ENCODE data around the gene ZC3H14.

ZC3H14 gene

GRCh38 chr14:88628462-88628861 lies 65.6 kb downstream of the ZC3H14 start:
- Mint-ChIP-seq H3K4me3 (no peak overlapping the region), H3K9me3 (no peaks in the 10 kb centered on the region), H3K27ac (no peak overlapping the region), H3K27me3 (no peaks in the 10 kb centered on the region), H3K36me3 (ENCODE audit: insufficient read depth) (no peaks in the 10 kb centered on the region), H3K4me1 (ENCODE audit: low read depth in 2 of 2) (no peaks in the 10 kb centered on the region)
- DNase-seq, result no peak
- ATAC-seq (replicated peaks), result no peak

- no peak overlapping the region for H3K4me3 Mint-ChIP-seq
- ATAC-seq (replicated peaks) (no peak), DNase-seq (no peak)
- H3K27ac Mint-ChIP-seq, result no peak overlapping the region
- H3K36me3 Mint-ChIP-seq (ENCODE audit: insufficient read depth), result no peaks in the 10 kb centered on the region
- H3K9me3 Mint-ChIP-seq, result no peaks in the 10 kb centered on the region
- H3K27me3 Mint-ChIP-seq, result no peaks in the 10 kb centered on the region
- no peaks in the 10 kb centered on the region for H3K4me1 Mint-ChIP-seq (ENCODE audit: low read depth in 2 of 2)
Measured at GRCh38 chr14:88630565-88630964, 67.7 kb downstream of the ZC3H14 start.

- no peak overlapping the region for H3K27ac Mint-ChIP-seq
- H3K4me1 Mint-ChIP-seq (ENCODE audit: low read depth in 2 of 2), result no peaks in the 10 kb centered on the region
- H3K27me3 Mint-ChIP-seq, result no peaks in the 10 kb centered on the region
- no peaks in the 10 kb centered on the region for H3K36me3 Mint-ChIP-seq (ENCODE audit: insufficient read depth)
- no peaks in the 10 kb centered on the region for H3K9me3 Mint-ChIP-seq
- ATAC-seq (replicated peaks) (no peak), DNase-seq (no peak)
- H3K4me3 Mint-ChIP-seq, result no peak overlapping the region
Measured at GRCh38 chr14:88631091-88631490, 68.3 kb downstream of the ZC3H14 start.

GRCh38 chr14:88632512-88632911 lies 69.7 kb downstream of the ZC3H14 start:
- DNase-seq (no peak), ATAC-seq (replicated peaks) (no peak)
- Mint-ChIP-seq H3K27ac (no peak overlapping the region), H3K9me3 (no peaks in the 10 kb centered on the region), H3K4me3 (no peak overlapping the region), H3K27me3 (no peaks in the 10 kb centered on the region), H3K4me1 (ENCODE audit: low read depth in 2 of 2) (no peaks in the 10 kb centered on the region), H3K36me3 (ENCODE audit: insufficient read depth) (no peaks in the 10 kb centered on the region)

- no peaks in the 10 kb centered on the region for H3K36me3 Mint-ChIP-seq (ENCODE audit: insufficient read depth)
- ATAC-seq (replicated peaks) (no peak), DNase-seq (no peak)
- no peaks in the 10 kb centered on the region for H3K4me1 Mint-ChIP-seq (ENCODE audit: low read depth in 2 of 2)
- peaks cover 0 to 2% of the 10 kb centered on the region in 2 donors for H3K9me3 Mint-ChIP-seq
- H3K4me3 Mint-ChIP-seq, result no peak overlapping the region
- H3K27me3 Mint-ChIP-seq, result no peaks in the 10 kb centered on the region
- H3K27ac Mint-ChIP-seq, result no peak overlapping the region
Measured at GRCh38 chr14:88639221-88639620, 76.4 kb downstream of the ZC3H14 start.

- Mint-ChIP-seq H3K27ac (peak overlapping the region in 1 of 2 donors; percentile 29), H3K4me3 (no peak overlapping the region), H3K9me3 (peaks cover 0 to 1% of the 10 kb centered on the region in 2 donors), H3K4me1 (ENCODE audit: low read depth in 2 of 2) (no peaks in the 10 kb centered on the region), H3K36me3 (ENCODE audit: insufficient read depth) (peaks cover 8% of the 10 kb centered on the region), H3K27me3 (no peaks in the 10 kb centered on the region)
- DNase-seq (no peak), ATAC-seq (replicated peaks) (no peak)
Measured at GRCh38 chr14:88660056-88660455, 97.2 kb downstream of the ZC3H14 start.

GRCh38 chr14:88667555-88668273 lies 104.9 kb downstream of the ZC3H14 start:
- Mint-ChIP-seq H3K27me3 (peaks cover 0 to 5% of the 10 kb centered on the region in 2 donors), H3K9me3 (peaks cover 4 to 6% of the 10 kb centered on the region in 2 donors), H3K4me1 (ENCODE audit: low read depth in 2 of 2) (peaks cover 0 to 6% of the 10 kb centered on the region in 2 donors), H3K36me3 (ENCODE audit: insufficient read depth) (no peaks in the 10 kb centered on the region), H3K4me3 (no peak overlapping the region), H3K27ac (no peak overlapping the region)
- ATAC-seq (replicated peaks), result peak; percentile 72
- DNase-seq, result peak; percentile 21 to 38 (median 36)

GRCh38 chr14:88668448-88669116 lies 105.7 kb downstream of the ZC3H14 start:
- peaks cover 4 to 6% of the 10 kb centered on the region in 2 donors for H3K9me3 Mint-ChIP-seq
- H3K4me1 Mint-ChIP-seq (ENCODE audit: low read depth in 2 of 2), result peaks cover 0 to 6% of the 10 kb centered on the region in 2 donors
- peaks cover 0 to 5% of the 10 kb centered on the region in 2 donors for H3K27me3 Mint-ChIP-seq
- DNase-seq (no peak), ATAC-seq (replicated peaks) (no peak)
- no peak overlapping the region for H3K4me3 Mint-ChIP-seq
- no peaks in the 10 kb centered on the region for H3K36me3 Mint-ChIP-seq (ENCODE audit: insufficient read depth)
- H3K27ac Mint-ChIP-seq, result peak overlapping the region in 1 of 2 donors; percentile 12

- H3K4me3 Mint-ChIP-seq, result no peak overlapping the region
- peaks cover 4 to 6% of the 10 kb centered on the region in 2 donors for H3K9me3 Mint-ChIP-seq
- peaks cover 0 to 6% of the 10 kb centered on the region in 2 donors for H3K4me1 Mint-ChIP-seq (ENCODE audit: low read depth in 2 of 2)
- ATAC-seq (replicated peaks) (no peak), DNase-seq (no peak)
- no peaks in the 10 kb centered on the region for H3K36me3 Mint-ChIP-seq (ENCODE audit: insufficient read depth)
- H3K27me3 Mint-ChIP-seq, result peaks cover 0 to 5% of the 10 kb centered on the region in 2 donors
- H3K27ac Mint-ChIP-seq, result no peak overlapping the region
Measured at GRCh38 chr14:88669346-88669745, 106.5 kb downstream of the ZC3H14 start.

All from effector memory CD8-positive, alpha-beta T cell (primary cell).